ENCODE data around the gene FARS2.

The FARS2 gene

DNA sequence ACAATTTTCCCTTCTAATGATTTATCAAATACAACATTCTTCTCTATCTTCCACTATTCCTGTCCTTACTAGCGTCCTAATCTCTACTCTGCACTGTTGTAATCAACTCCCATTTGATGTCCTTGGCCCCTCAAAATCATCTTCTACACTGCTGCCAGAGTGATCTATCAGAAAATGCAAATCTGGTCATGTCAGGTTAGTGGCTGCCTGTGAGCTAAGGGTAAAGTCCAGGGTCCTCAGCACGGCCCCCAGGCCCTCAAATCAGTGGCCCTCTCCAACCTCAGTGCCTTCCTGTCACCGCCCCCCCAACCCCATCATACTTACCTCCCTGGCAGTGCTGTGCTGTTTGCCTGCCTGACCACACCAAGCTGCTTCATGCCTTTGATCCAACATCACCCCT is 4.4 kb upstream of the FARS2 start:
- TF ChIP-seq, protein P1, sequence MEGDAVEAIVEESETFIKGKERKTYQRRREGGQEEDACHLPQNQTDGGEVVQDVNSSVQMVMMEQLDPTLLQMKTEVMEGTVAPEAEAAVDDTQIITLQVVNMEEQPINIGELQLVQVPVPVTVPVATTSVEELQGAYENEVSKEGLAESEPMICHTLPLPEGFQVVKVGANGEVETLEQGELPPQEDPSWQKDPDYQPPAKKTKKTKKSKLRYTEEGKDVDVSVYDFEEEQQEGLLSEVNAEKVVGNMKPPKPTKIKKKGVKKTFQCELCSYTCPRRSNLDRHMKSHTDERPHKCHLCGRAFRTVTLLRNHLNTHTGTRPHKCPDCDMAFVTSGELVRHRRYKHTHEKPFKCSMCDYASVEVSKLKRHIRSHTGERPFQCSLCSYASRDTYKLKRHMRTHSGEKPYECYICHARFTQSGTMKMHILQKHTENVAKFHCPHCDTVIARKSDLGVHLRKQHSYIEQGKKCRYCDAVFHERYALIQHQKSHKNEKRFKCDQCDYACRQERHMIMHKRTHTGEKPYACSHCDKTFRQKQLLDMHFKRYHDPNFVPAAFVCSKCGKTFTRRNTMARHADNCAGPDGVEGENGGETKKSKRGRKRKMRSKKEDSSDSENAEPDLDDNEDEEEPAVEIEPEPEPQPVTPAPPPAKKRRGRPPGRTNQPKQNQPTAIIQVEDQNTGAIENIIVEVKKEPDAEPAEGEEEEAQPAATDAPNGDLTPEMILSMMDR (IDR thresholded peaks at IDR 0.05; ENCODE audit: low read depth, low read length): no peak
- no peak for TF ChIP-seq EZH2phosphoT487 (IDR thresholded peaks at IDR 0.05; ENCODE audit: low read depth)
- Histone ChIP-seq H2AFZ (ENCODE audit: low read depth, low read length) (no peak overlapping the region), H4K20me1 (ENCODE audit: insufficient read depth, low read length) (no peaks in the 10 kb centered on the region), H3K4me3 (ENCODE audit: low read length) (no peak overlapping the region), H3K79me2 (ENCODE audit: low read length) (peaks cover 72% of the 10 kb centered on the region), H3K36me3 (replicated peaks; ENCODE audit: low read depth, low read length) (peaks cover 9% of the 10 kb centered on the region), H3K9me3 (ENCODE audit: insufficient read depth, low read length) (no peaks in the 10 kb centered on the region), H3K27me3 (ENCODE audit: low read depth, low read length) (no peaks in the 10 kb centered on the region), H3K4me1 (ENCODE audit: low read length) (peaks cover 10% of the 10 kb centered on the region), H3K27ac (ENCODE audit: low read length) (no peak overlapping the region), H3K9ac (ENCODE audit: low read length) (no peak overlapping the region), H3K4me2 (ENCODE audit: low read length) (no peak overlapping the region)

DNA sequence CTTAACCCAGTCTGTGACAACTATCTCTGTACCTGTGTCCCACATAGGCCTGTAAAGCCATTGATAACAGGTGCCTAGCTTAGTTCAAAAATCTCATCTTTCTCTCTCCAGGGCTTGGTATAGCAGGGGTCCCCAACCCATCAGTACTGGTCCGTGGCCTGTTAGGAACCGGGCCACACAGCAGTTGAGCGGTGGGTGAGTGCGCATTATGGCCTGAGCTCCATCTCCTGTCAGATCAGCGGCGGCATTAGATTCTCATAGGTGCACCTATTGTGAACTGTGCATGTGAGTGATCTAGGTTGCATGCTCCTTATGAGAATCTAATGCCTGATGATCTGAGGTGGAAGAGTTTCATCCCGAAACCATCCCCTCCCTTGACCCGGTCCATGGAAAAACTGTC is 3.9 kb upstream of the FARS2 start:
- Histone ChIP-seq H3K4me3 (ENCODE audit: low read length) (no peak overlapping the region), H2AFZ (ENCODE audit: low read depth, low read length) (no peak overlapping the region), H3K27ac (ENCODE audit: low read length) (no peak overlapping the region), H3K9me3 (ENCODE audit: insufficient read depth, low read length) (no peaks in the 10 kb centered on the region), H3K9ac (ENCODE audit: low read length) (no peak overlapping the region), H3K4me1 (ENCODE audit: low read length) (peaks cover 11% of the 10 kb centered on the region), H4K20me1 (ENCODE audit: insufficient read depth, low read length) (no peaks in the 10 kb centered on the region), H3K79me2 (ENCODE audit: low read length) (peaks cover 72% of the 10 kb centered on the region), H3K4me2 (ENCODE audit: low read length) (no peak overlapping the region), H3K36me3 (replicated peaks; ENCODE audit: low read depth, low read length) (peaks cover 4% of the 10 kb centered on the region), H3K27me3 (ENCODE audit: low read depth, low read length) (no peaks in the 10 kb centered on the region)
- TF ChIP-seq EZH2phosphoT487 (IDR thresholded peaks at IDR 0.05; ENCODE audit: low read depth): no peak
- TF ChIP-seq, protein P1 (IDR thresholded peaks at IDR 0.05; ENCODE audit: low read depth, low read length): no peak

DNA sequence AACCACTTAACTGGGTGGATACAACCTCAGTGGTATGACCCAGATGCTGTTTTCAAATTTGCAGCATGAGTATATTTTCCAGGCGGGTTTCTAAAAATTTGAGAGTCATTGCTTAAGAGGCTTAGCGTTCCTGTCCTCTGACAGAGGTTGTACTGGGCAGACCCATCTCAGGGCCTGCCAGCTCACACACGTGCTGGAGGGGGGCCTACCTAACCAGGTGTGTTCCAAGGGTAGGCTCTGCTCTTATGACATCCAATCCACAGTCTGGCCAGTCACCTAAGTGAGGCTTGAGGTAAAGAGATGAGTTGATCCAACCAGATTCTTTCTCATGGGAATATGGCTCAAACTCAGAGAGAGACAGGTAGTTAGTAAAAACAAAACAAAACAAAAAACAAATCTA is 1.9 kb upstream of the FARS2 start:
- no peaks in the 10 kb centered on the region for H3K9me3 ChIP-seq (ENCODE audit: insufficient read depth, low read length)
- H3K4me3 ChIP-seq (ENCODE audit: low read length): peak overlapping the region; percentile 95
- H3K79me2 ChIP-seq (ENCODE audit: low read length): peaks cover 79% of the 10 kb centered on the region
- H2AFZ ChIP-seq (ENCODE audit: low read depth, low read length): no peak overlapping the region
- peak overlapping the region; percentile 91 for H3K4me2 ChIP-seq (ENCODE audit: low read length)
- TF ChIP-seq, protein P1 (IDR thresholded peaks at IDR 0.05; ENCODE audit: low read depth, low read length): no peak
- TF ChIP-seq EZH2phosphoT487 (IDR thresholded peaks at IDR 0.05; ENCODE audit: low read depth): no peak
- no peaks in the 10 kb centered on the region for H3K36me3 ChIP-seq (replicated peaks; ENCODE audit: low read depth, low read length)
- no peaks in the 10 kb centered on the region for H3K27me3 ChIP-seq (ENCODE audit: low read depth, low read length)
- peaks cover 16% of the 10 kb centered on the region for H3K4me1 ChIP-seq (ENCODE audit: low read length)
- no peak overlapping the region for H3K27ac ChIP-seq (ENCODE audit: low read length)
- no peaks in the 10 kb centered on the region for H4K20me1 ChIP-seq (ENCODE audit: insufficient read depth, low read length)
- peak overlapping the region; percentile 61 for H3K9ac ChIP-seq (ENCODE audit: low read length)

DNA sequence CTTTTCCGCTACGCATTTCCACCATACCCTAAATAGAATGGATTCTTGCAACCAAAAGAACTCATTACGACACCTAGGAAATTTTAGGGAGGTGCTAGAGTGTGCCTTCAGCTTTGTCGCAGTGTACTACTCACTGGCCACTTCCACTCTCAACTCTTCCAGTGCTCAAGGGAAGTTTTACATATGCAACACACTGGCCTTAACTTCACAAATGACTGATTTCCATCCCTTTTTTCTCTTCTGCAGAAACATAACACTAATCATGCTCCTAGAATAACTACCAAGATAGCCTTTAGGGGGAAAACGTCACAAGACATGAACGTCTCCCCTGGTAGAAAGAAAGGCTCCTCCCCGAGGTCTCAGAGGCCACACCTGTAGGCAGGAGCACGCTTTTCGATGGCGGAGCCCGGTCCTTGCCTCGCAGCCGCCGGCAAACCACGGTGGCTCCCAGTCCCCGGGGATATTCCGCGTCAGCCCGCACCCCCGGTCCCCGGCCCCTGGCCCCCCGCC is 1.1 kb upstream of the FARS2 start:
- TF ChIP-seq, protein P1 (IDR thresholded peaks at IDR 0.05; ENCODE audit: low read depth, low read length): no peak
- TF ChIP-seq EZH2phosphoT487 (IDR thresholded peaks at IDR 0.05; ENCODE audit: low read depth): no peak
- no peaks in the 10 kb centered on the region for H3K27me3 ChIP-seq (ENCODE audit: low read depth, low read length)
- peaks cover 16% of the 10 kb centered on the region for H3K4me1 ChIP-seq (ENCODE audit: low read length)
- peaks cover 79% of the 10 kb centered on the region for H3K79me2 ChIP-seq (ENCODE audit: low read length)
- no peaks in the 10 kb centered on the region for H3K36me3 ChIP-seq (replicated peaks; ENCODE audit: low read depth, low read length)
- H3K4me3 ChIP-seq (ENCODE audit: low read length): peak overlapping the region; percentile 95
- peak overlapping the region; percentile 91 for H3K4me2 ChIP-seq (ENCODE audit: low read length)
- peak overlapping the region; percentile 61 for H3K9ac ChIP-seq (ENCODE audit: low read length)
- no peaks in the 10 kb centered on the region for H4K20me1 ChIP-seq (ENCODE audit: insufficient read depth, low read length)
- no peak overlapping the region for H2AFZ ChIP-seq (ENCODE audit: low read depth, low read length)
- no peaks in the 10 kb centered on the region for H3K9me3 ChIP-seq (ENCODE audit: insufficient read depth, low read length)
- H3K27ac ChIP-seq (ENCODE audit: low read length): peak overlapping the region; percentile 54; the same call in 1 of the 2 replicates

All from OCI-LY3 (cell line).